ENCODE results near the gene AFAP1L2.

Gene AFAP1L2

GRCh38 chr10:114307731-114308130 is 96.6 kb downstream of the AFAP1L2 start:
- DNase-seq, result no peak

DNA sequence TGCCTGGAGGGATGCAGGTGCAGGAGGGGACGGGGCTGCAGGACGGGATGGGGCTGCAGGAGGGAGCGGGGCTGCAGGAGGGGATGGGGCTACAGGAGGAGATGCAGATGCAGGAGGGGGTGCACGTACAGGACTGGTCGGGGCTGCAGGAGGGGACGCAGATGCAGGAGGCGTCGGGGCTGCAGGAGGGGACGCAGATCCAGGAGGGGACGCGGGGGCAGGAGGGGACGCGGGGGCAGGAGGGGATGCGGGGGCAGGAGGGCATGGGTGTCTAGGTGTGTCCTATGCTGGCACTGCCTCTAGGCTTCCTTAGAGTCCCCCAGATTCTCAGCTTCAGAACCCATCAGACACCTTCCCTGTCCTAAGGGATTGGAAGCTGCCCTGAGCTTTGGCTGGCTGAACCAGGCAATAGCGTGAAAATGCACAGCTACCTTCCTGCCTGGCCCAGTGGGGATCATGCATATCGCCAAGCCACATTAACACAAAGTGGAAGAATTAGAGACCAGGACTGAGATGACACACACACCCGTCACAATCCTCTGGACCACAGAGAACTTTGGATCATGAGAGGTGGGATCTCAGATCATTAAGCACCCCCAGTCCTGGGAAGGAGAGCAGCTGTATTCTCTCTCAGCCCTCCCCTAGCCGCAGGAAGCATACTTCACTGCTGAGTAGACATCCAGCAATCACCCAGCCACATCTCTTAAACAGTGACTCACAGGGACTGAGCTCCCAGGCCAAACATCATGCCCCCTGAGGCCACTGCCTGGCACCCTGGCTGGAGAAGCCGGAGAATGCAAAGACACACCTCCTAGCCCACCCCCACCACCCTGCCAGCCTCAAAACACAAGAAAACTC is 98.0 kb downstream of the AFAP1L2 start:
- DNase-seq, result no peak

DNA sequence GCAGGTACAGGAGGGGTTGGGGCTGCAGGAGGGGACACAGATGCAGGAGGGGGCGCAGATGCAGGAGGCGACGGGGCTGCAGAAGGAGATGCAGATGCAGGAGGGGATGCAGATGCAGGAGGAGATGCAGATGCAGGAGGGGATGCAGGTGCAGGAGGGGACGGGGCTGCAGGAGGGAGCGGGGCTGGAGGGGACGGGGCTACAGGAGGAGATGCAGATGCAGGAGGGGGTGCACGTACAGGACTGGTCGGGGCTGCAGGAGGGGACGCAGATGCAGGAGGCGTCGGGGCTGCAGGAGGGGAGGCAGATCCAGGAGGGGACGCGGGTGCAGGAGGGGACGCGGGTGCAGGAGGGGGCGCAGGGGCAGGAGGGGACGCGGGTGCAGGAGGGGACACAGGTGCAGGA is 98.8 kb downstream of the AFAP1L2 start:
- no peak for DNase-seq

DNA sequence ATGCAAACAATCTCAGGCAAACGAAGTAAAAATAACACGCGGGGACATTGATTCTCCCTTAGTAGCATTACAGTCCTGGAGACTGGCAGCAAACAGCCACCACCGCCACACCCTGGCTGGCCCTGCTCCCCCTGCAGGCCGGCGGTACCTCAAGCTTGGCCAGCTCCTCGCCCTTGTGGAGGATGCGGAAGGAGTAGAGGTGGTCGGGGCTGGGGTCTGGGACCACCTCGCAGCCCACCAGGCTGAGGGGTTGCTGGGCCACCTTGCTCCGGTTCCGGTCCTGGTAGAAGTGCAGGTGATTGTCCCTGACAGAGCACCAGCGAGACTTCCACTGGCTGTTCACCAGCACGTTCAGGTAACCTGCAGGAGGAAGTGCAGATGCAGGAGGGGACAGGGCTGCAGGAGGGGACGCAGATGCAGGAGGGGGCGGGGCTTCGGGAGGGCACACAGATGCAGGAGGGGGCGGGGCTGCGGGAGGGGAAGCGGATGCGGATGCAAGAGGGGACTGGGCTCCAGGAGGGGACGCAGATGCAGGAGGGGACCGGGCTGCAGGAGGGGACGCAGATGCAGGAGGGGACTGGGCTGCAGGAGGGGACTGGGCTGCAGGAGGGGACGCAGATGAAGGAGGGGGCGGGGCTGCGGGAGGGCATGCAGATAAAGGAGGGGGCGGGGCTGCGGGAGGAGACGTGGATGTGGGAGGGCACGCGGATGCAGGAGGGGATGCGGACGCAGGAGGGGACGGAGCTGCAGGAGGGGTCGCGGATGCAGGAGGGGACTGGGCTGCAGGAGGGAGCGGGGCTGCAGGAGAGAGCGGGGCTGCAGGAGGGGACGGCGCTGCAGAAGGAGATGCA is 99.5 kb downstream of the AFAP1L2 start:
- DNase-seq, result peak; percentile 31

GRCh38 chr10:114304017-114304570 is 100.2 kb downstream of the AFAP1L2 start:
- DNase-seq, result no peak

GRCh38 chr10:114303556-114303955 is 100.7 kb downstream of the AFAP1L2 start:
- DNase-seq, result no peak

DNA sequence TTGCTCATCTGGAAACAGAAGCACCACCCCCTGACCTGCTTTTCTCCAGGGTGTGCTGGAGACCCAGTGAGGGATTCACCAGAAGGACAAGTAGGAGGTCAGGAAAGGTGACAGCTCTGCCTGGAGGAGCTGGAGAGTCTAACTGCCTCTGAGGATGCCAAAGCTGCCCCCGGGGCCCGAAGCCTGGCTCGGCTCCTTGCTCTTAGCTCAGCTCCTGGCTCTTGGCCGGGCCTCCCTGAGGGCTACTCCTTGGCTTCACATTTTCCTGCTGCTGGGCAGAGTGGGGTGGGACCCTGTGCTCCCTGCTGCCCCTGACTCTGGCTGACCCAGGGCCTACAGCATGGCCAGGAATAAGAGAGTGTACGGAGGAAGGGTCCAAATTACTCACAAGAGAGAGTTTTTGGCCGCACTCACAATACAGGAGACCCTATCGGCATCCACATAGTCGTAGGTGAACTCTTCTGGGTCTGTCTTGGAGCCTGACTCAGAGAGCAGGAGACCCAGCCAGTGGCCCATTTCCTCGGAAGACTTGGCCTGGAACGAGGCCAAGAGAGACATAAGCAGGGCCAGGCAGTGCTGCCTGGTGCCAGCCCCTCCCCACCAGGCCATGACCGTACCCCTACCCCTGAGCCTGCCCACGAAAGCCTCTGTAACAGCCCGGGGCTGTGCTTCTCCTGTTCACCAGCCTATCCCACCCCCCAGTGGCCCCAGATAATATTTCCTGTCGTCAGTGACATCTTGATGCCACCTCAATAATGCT is 102.2 kb downstream of the AFAP1L2 start:
- no peak for DNase-seq

- no peak for DNase-seq
Observed at GRCh38 chr10:114301177-114301576, 103.1 kb downstream of the AFAP1L2 start.

GRCh38 chr10:114300036-114300645 is 104.2 kb downstream of the AFAP1L2 start:
- DNase-seq, result no peak

GRCh38 chr10:114297136-114297705 is 107.1 kb downstream of the AFAP1L2 start:
- no peak for DNase-seq

DNA sequence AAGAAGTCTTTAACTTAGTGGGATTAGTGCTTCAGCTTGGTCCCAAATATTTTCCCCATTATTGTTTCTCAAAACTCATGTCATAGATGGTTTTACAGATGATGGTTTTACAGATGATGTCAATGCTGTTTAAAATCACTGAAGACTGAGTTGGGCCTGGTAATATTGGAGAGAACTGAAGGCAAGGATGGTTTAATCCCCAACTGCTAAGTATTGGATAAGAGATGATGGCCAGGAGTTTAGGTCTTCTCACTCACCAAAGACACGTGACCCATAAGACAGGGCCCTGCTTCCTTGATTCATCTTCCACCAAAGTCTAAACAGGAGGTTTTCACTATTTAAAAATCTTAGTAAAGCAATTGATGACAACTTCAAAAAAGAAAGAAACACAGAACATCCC is 108.9 kb downstream of the AFAP1L2 start:
- no peak for DNase-seq

DNA sequence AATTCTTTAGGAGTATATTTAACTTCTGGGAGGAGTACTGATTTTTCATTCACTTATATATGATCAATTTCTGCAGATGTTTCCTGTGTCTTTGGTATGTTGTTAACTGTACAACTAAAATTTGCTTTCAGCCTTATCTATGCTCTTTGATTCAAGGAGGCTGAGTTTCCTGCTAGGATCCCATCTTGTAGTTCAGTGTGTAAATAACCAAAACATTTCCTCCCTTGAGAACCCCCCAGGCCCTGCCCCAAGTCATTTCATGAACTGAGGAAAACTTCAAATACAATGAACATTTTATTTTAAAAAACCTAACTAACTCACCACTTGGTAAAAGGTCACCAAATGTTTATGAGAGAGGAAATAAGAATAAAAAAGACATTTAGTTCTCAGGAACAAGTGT is 109.8 kb downstream of the AFAP1L2 start:
- DNase-seq, result no peak

DNA sequence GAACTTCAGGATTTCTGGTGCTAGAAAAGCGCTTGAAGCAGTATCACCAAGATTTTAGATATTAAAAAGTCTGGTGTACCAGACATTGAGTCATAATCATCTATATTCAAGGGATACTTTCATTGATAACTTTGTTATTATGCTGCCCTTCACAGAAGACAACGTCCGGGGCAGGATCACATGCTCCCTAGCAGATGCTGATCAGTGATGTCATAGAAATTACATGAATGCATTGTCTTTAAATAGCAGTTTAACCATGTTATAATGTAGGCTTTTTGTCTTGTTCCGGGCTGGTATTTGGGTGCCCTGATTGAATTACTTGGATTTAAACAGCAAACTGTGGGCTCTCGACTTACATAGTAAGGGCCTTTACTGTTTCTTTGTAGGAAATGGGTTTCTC is 111.2 kb downstream of the AFAP1L2 start:
- DNase-seq, result no peak

DNA sequence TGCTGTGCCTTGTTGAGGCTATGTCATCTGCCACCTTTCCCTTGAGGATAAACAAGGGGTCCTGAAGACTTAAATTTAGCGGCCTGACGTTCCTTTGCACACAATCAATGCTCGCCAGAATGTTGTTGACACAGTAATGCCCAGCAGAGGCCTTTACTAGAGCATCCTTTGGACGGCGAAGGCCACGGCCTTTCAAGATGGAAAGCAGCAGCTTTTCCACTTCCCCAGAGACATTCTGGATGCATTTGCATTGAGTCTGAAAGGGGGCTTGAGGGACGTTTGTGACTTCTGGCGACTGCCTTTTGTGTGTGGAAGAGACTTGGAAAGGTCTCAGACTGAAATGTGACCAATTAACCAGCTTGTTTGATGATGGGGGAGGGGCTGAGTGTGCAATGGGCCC is 112.8 kb downstream of the AFAP1L2 start:
- no peak for DNase-seq

- DNase-seq, result no peak
Observed at GRCh38 chr10:114291076-114291475, 113.2 kb downstream of the AFAP1L2 start.

DNA sequence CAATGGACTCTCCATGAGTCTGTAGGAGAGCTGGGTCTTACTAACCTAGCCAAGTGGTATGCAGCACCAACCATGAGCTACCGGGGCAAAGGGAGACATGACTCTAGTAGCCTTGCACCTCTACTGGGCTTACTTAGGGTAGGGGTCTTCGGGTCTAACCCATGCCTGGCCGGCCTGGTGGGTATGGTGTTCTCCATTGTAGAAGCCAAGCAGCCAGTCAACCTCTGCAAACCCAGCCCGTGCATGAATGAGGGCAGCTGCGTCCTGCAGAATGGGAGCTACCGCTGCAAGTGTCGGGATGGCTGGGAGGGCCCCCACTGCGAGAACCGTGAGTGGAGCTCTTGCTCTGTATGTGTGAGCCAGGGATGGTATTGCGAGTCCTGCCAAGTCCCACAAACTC is 114.3 kb downstream of the AFAP1L2 start:
- no peak for DNase-seq

GRCh38 chr10:114289096-114289436 is 115.2 kb downstream of the AFAP1L2 start:
- DNase-seq, result no peak

GRCh38 chr10:114288424-114289095 is 115.7 kb downstream of the AFAP1L2 start:
- DNase-seq, result no peak

- no peak for DNase-seq
Observed at GRCh38 chr10:114286921-114287320, 117.4 kb downstream of the AFAP1L2 start.

DNA sequence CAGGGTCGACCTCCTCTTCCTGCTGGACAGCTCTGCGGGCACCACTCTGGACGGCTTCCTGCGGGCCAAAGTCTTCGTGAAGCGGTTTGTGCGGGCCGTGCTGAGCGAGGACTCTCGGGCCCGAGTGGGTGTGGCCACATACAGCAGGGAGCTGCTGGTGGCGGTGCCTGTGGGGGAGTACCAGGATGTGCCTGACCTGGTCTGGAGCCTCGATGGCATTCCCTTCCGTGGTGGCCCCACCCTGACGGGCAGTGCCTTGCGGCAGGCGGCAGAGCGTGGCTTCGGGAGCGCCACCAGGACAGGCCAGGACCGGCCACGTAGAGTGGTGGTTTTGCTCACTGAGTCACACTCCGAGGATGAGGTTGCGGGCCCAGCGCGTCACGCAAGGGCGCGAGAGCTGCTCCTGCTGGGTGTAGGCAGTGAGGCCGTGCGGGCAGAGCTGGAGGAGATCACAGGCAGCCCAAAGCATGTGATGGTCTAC is 118.3 kb downstream of the AFAP1L2 start:
- DNase-seq, result no peak

DNA sequence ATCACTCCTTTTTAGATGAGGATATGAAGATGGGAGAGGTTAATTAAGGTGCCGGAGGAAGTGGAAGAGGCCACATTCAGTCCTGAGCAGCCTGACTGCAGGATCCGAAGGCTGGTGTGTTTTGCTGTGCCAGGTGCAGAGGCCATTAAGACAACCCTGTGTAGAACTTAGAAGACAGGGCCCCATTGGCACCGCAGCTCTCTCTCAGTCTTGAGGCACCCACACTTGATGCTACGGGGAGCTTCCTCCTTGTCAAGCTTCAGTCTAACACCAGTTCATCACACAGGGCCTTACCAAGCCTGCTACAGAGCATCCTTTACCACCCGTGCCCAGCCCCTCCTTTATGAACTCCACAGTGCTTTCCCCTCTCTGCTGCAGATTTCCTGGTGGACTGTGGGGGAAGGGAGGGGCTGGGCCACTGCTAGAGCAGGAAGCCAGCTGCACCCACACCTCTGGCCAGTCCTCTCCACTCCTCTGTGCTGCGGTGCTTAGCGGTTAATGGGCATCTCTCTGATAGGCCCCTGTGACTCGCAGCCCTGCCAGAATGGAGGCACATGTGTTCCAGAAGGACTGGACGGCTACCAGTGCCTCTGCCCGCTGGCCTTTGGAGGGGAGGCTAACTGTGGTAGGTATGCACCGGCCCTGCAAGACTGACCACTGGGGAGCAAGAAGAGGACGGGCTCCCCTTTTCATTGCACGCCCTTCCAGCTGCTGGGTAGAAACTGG is 119.8 kb downstream of the AFAP1L2 start:
- no peak for DNase-seq

Data from activated gamma-delta T cell (primary cell).